Renal cortex interstitium (tissue), 11 donors: Measurements from ENCODE around the gene SEMA3G. TPM values are rescaled to one million over a fixed set of nuclear protein-coding genes. Genes with fewer than 3 reads are reported as not detected.

Experiments used
- DNase-seq, 11 donors: peaks; one replicate each; pipeline ENCODE4 v3.0.0-alpha.2; 2013; ENCODE audit warnings: low read depth in 9 of 11, low spot score in 4 of 11; ENCODE audit errors: extremely low read depth in 1 of 11
- polyA plus RNA-seq, 3 donors: library from polyadenylated mRNA; unstranded; fragments of 120-200 nt; gene quantifications; one replicate each; pipeline ENCODE4 v1.2.1, GENCODE V29; 2013; ENCODE audit not compliant: insufficient read length in 3 of 3

Gene SEMA3G
- polyA plus RNA-seq, 3 donors = 23.5 to 32.7 (median 24.5) TPM

- no peak for DNase-seq
These were observed 11.4 kb downstream of the SEMA3G start for GRCh38 chr3:52433328-52433995.

GRCh38 chr3:52432691-52433141, 12.2 kb downstream of the SEMA3G start:
- DNase-seq = no peak

- no peak for DNase-seq
These were observed 12.7 kb downstream of the SEMA3G start for GRCh38 chr3:52432225-52432624.

- no peak for DNase-seq
These were observed 13.3 kb downstream of the SEMA3G start for GRCh38 chr3:52431459-52432223.

- DNase-seq = no peak
These were observed 14.5 kb downstream of the SEMA3G start for GRCh38 chr3:52430416-52430810.

- DNase-seq = no peak
These were observed 15.0 kb downstream of the SEMA3G start for GRCh38 chr3:52429779-52430415.

- DNase-seq = no peak
These were observed 15.9 kb downstream of the SEMA3G start for GRCh38 chr3:52429031-52429430.

GRCh38 chr3:52428151-52429005, 16.5 kb downstream of the SEMA3G start:
- peak in 6 of 11 donors; percentile 38 to 69 (median 53) for DNase-seq

GRCh38 chr3:52423173-52423572, 21.7 kb downstream of the SEMA3G start:
- no peak for DNase-seq

- DNase-seq = no peak
These were observed 22.2 kb downstream of the SEMA3G start for GRCh38 chr3:52422669-52423068.

GRCh38 chr3:52420388-52420787, 24.5 kb downstream of the SEMA3G start:
- no peak for DNase-seq

GRCh38 chr3:52415800-52416199, 29.1 kb downstream of the SEMA3G start:
- no peak for DNase-seq

GRCh38 chr3:52408466-52408865, 36.4 kb downstream of the SEMA3G start:
- DNase-seq = no peak

- no peak for DNase-seq
These were observed 37.1 kb downstream of the SEMA3G start for GRCh38 chr3:52407779-52408178.

GRCh38 chr3:52406791-52407510, 38.0 kb downstream of the SEMA3G start:
- DNase-seq = no peak

GRCh38 chr3:52406231-52406661, 38.7 kb downstream of the SEMA3G start:
- DNase-seq = no peak

GRCh38 chr3:52405601-52406110, 39.2 kb downstream of the SEMA3G start:
- no peak for DNase-seq

GRCh38 chr3:52405066-52405465, 39.8 kb downstream of the SEMA3G start:
- DNase-seq = no peak
